ENCODE results near the gene APEH.

GRCh38 chr3:49655731-49656285 lies 18.3 kb upstream of the APEH start:
- TF ChIP-seq ZBTB33 (IDR thresholded peaks at IDR 0.05) (no peak), CTCF (IDR thresholded peaks at IDR 0.05; ENCODE audit: low read depth, low read length, missing input control) (no peak), RXRA (IDR thresholded peaks at IDR 0.05) (no peak), GABPA (IDR thresholded peaks at IDR 0.05 in 1 of 2, conservative IDR thresholded peaks at IDR 0.05 in 1 of 2) (no peak), SP1 (IDR thresholded peaks at IDR 0.05) (no peak), HNF4A (conservative IDR thresholded peaks at IDR 0.05) (no peak), YY1 (IDR thresholded peaks at IDR 0.05) (no peak), TAF1 (conservative IDR thresholded peaks at IDR 0.05) (no peak), JUND (IDR thresholded peaks at IDR 0.05) (no peak), FOXA2 (IDR thresholded peaks at IDR 0.05) (no peak), RAD21 (IDR thresholded peaks at IDR 0.05) (no peak), NR2F2 (IDR thresholded peaks at IDR 0.05) (no peak)

Data from liver (tissue), 3 donors.